Measurements from ENCODE around the gene FBXW11.

DNA sequence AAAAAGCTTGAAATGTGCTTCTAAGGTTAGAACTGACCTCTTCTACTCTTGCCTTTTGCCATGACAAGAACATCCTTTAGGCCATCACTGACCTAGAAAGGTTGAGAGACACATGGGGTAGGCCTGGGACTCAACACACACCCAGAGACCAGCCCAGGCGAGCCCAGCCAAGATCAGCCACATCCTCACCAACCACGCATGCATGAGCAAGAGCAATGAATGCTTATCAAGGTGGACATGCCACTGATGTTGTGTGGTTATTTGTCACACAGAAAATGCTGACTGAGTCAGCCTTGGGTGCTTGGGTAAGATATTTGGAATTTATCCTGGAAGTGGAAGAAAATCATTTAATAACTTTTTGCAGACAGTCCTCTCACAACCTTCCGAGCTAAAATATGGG is 181.4 kb downstream of the FBXW11 start:
- TF ChIP-seq POLR2A (IDR thresholded peaks at IDR 0.05), result no peak
- TF ChIP-seq, protein P1, sequence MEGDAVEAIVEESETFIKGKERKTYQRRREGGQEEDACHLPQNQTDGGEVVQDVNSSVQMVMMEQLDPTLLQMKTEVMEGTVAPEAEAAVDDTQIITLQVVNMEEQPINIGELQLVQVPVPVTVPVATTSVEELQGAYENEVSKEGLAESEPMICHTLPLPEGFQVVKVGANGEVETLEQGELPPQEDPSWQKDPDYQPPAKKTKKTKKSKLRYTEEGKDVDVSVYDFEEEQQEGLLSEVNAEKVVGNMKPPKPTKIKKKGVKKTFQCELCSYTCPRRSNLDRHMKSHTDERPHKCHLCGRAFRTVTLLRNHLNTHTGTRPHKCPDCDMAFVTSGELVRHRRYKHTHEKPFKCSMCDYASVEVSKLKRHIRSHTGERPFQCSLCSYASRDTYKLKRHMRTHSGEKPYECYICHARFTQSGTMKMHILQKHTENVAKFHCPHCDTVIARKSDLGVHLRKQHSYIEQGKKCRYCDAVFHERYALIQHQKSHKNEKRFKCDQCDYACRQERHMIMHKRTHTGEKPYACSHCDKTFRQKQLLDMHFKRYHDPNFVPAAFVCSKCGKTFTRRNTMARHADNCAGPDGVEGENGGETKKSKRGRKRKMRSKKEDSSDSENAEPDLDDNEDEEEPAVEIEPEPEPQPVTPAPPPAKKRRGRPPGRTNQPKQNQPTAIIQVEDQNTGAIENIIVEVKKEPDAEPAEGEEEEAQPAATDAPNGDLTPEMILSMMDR (IDR thresholded peaks at IDR 0.05), result no peak

Data from heart left ventricle (tissue), 13 donors.